Stromal cell of bone marrow (primary cell): ENCODE results near the gene UQCRQ.
"Not testable (repeated sequence)": the region's sequence is repeated elsewhere in the genome, so short reads cannot be mapped to it uniquely, and the experiment has no call there.

Source experiments
- DNase-seq: peaks from one replicate; pipeline ENCODE4 v3.0.0-alpha.2; 2012; ENCODE audit warnings: low read depth

Gene UQCRQ

GRCh38 chr5:132834057-132834456 lies 32.4 kb upstream of the UQCRQ start:
- DNase-seq = no peak

- DNase-seq = no peak
Observed at GRCh38 chr5:132836852-132837251, 29.6 kb upstream of the UQCRQ start.

GRCh38 chr5:132837868-132838267 lies 28.6 kb upstream of the UQCRQ start:
- no peak for DNase-seq

GRCh38 chr5:132838516-132839282 lies 27.7 kb upstream of the UQCRQ start:
- DNase-seq = no peak

- DNase-seq = no peak
Observed at GRCh38 chr5:132839426-132840301, 26.8 kb upstream of the UQCRQ start.

GRCh38 chr5:132840313-132840712 lies 26.1 kb upstream of the UQCRQ start:
- DNase-seq = no peak

- DNase-seq = no peak
Observed at GRCh38 chr5:132840896-132841295, 25.5 kb upstream of the UQCRQ start.

- no peak for DNase-seq
Observed at GRCh38 chr5:132841305-132841704, 25.1 kb upstream of the UQCRQ start.

- DNase-seq = no peak
Observed at GRCh38 chr5:132848270-132848669, 18.2 kb upstream of the UQCRQ start.

GRCh38 chr5:132849347-132849746 lies 17.1 kb upstream of the UQCRQ start:
- no peak for DNase-seq

- DNase-seq = no peak
Observed at GRCh38 chr5:132850066-132850465, 16.4 kb upstream of the UQCRQ start.

- no peak for DNase-seq
Observed at GRCh38 chr5:132853323-132853722, 13.1 kb upstream of the UQCRQ start.

GRCh38 chr5:132853790-132854189 lies 12.7 kb upstream of the UQCRQ start:
- DNase-seq = no peak

- no peak for DNase-seq
Observed at GRCh38 chr5:132854301-132854700, 12.1 kb upstream of the UQCRQ start.

GRCh38 chr5:132854992-132855391 lies 11.4 kb upstream of the UQCRQ start:
- not testable (repeated sequence) for DNase-seq

- no peak for DNase-seq
Observed at GRCh38 chr5:132856011-132856410, 10.4 kb upstream of the UQCRQ start.

- DNase-seq = no peak
Observed at GRCh38 chr5:132859889-132860437, 6.5 kb upstream of the UQCRQ start.

GRCh38 chr5:132860742-132861141 lies 5.7 kb upstream of the UQCRQ start:
- DNase-seq = no peak

GRCh38 chr5:132865668-132866341 lies 637 bp upstream of the UQCRQ start:
- no peak for DNase-seq

- DNase-seq = no peak
Observed at GRCh38 chr5:132867046-132867451, 607 bp downstream of the UQCRQ start.

GRCh38 chr5:132868754-132869153 lies 2.3 kb downstream of the UQCRQ start:
- no peak for DNase-seq

- DNase-seq = no peak
Observed at GRCh38 chr5:132870801-132871200, 4.4 kb downstream of the UQCRQ start.
